CD4-positive, alpha-beta T cell (primary cell): ENCODE results near the gene RAPGEF5. TPM values are rescaled to one million over a fixed set of nuclear protein-coding genes. Genes with fewer than 3 reads are reported as not detected.

Experiments
- ATAC-seq: fragments of 200-7000 bp; cut with Tn5 transposase; one replicate; pipeline ENCODE4 v1.10.0; 2022; ENCODE audit warnings: mild to moderate bottlenecking; ENCODE audit not compliant: poor library complexity
- CTCF ChIA-PET: fragments of 350-600 bp; sonication (Branson Sonifier 250); formaldehyde crosslinking; loops from one replicate; lab custom pipeline; 2021; ENCODE audit warnings: antibody characterized with exemption, inconsistent platforms; lab: Charles Lee
- POLR2A ChIA-PET: fragments of 350-600 bp; sonication (Branson Sonifier 250); formaldehyde crosslinking; loops from one replicate; lab custom pipeline; 2021; ENCODE audit warnings: antibody characterized with exemption, inconsistent platforms; lab: Charles Lee
- DNase-seq, 14 experiments: peaks; one replicate each; pipeline ENCODE4 v3.0.0-alpha.2; 2013 to 2020; ENCODE audit warnings: mixed read lengths in 2 of 14
- H3K27ac ChIP-seq, 2 donors: one replicate each; pipeline versions ENCODE4 v1.5.1 to v1.7.0; 2013; ENCODE audit warnings: low read length in 2 of 2, low read depth in 1 of 2, mild to moderate bottlenecking in 1 of 2
- H3K27me3 ChIP-seq, 2 experiments: 1 replicate in 1 of 2; 2 replicates in 1 of 2; pipeline versions ENCODE4 v1.6.1 to v1.7.0; 2013; ENCODE audit warnings: low read length in 2 of 2, control low read depth in 1 of 2, mild to moderate bottlenecking in 1 of 2, moderate library complexity in 1 of 2; ENCODE audit not compliant: insufficient read depth in 2 of 2, control insufficient read depth in 1 of 2
- H3K36me3 ChIP-seq: one replicate; pipeline ENCODE4 v1.6.1; 2013; ENCODE audit warnings: low read length, control low read depth; ENCODE audit not compliant: insufficient read depth
- H3K4me1 ChIP-seq: one replicate; pipeline ENCODE4 v1.6.1; 2013; ENCODE audit warnings: low read length, control low read depth; ENCODE audit not compliant: insufficient read depth
- H3K4me3 ChIP-seq: one replicate; pipeline ENCODE4 v1.5.1; 2013; ENCODE audit warnings: mild to moderate bottlenecking, low read length, moderate library complexity
- H3K9me3 ChIP-seq, 2 experiments: 1 replicate in 1 of 2; 2 replicates in 1 of 2; pipeline versions ENCODE4 v1.6.1 to v1.7.0; 2013; ENCODE audit warnings: low read length in 2 of 2, mild to moderate bottlenecking in 2 of 2, control low read depth in 1 of 2, moderate library complexity in 1 of 2; ENCODE audit not compliant: control insufficient read depth in 1 of 2, insufficient read depth in 1 of 2
- H3K27ac Mint-ChIP-seq: one replicate; pipeline ENCODE4 v1.8.0; 2020; ENCODE audit warnings: mixed read lengths
- H3K27me3 Mint-ChIP-seq: one replicate; pipeline ENCODE4 v1.8.0; 2021; ENCODE audit warnings: mixed read lengths
- H3K36me3 Mint-ChIP-seq: one replicate; pipeline ENCODE4 v1.8.0; 2021; ENCODE audit warnings: low read depth, mixed read lengths
- H3K4me1 Mint-ChIP-seq: one replicate; pipeline ENCODE4 v1.8.0; 2021; ENCODE audit warnings: low read depth, mixed read lengths
- H3K4me3 Mint-ChIP-seq: one replicate; pipeline ENCODE4 v1.8.0; 2020; ENCODE audit warnings: mild to moderate bottlenecking, mixed read lengths
- H3K9me3 Mint-ChIP-seq: one replicate; pipeline ENCODE4 v1.8.0; 2020; ENCODE audit warnings: mixed read lengths
- intact Hi-C, 2 experiments: fragments of 100-400 bp; cut with DNase I in 1 of 2; cut with micrococcal nuclease in 1 of 2; formaldehyde crosslinking; loops; one replicate each; pipeline versions ENCODE4 v1.15.1 to v1.9.0; 2023 to 2025; cut with DNase I, micrococcal nuclease
- total RNA-seq, 174 experiments: library from RNA in 2 of 174; stranded (reverse) in 2 of 174; gene quantifications; one replicate each; pipeline ENCODE4 v1.2.3 and lab custom pipeline; 2021 to 2026
- TF ChIP-seq, protein P1 (sequence below): fragments of 200-600 bp; IDR thresholded peaks from one replicate; pipeline ENCODE4 v1.8.0; 2022; ENCODE audit warnings: antibody characterized with exemption, mild to moderate bottlenecking

Gene RAPGEF5
- total RNA-seq, 2 experiments from 2014 or later, result 0.17 TPM; not detected in 1

DNA sequence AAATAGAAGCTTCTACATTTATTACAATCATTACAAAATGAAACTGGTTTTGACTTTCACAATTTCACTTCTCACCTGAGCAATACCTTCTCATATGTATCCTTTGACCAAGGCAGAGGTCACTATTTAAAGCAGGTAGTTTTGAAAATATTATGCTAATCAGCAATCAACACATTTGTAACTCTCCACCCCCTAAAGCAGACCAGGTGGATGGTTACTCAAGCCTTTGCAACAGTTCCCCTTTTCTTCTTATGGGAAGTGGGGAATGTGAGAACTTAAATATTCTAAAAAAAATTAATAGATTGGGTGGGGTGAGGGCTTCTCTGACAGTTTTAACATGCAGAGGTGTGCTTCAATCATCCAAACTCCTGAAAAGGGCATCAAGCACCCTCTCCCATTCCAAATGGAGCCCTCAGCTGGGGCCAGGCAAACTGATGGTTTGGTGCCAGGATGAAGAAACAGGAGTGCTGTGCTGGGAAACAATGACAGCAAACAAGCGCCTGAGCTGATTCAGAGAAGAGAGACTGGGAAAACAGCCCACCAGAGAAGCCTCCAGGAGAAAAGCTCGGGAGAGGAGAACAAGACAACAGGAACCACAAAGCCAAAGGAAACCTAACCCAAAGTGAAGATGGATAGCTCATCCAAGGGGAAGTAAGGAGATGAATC is 17.1 kb downstream of the RAPGEF5 start:
- TF ChIP-seq, protein P1, sequence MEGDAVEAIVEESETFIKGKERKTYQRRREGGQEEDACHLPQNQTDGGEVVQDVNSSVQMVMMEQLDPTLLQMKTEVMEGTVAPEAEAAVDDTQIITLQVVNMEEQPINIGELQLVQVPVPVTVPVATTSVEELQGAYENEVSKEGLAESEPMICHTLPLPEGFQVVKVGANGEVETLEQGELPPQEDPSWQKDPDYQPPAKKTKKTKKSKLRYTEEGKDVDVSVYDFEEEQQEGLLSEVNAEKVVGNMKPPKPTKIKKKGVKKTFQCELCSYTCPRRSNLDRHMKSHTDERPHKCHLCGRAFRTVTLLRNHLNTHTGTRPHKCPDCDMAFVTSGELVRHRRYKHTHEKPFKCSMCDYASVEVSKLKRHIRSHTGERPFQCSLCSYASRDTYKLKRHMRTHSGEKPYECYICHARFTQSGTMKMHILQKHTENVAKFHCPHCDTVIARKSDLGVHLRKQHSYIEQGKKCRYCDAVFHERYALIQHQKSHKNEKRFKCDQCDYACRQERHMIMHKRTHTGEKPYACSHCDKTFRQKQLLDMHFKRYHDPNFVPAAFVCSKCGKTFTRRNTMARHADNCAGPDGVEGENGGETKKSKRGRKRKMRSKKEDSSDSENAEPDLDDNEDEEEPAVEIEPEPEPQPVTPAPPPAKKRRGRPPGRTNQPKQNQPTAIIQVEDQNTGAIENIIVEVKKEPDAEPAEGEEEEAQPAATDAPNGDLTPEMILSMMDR, result no peak
- Mint-ChIP-seq H3K4me1 (no peaks in the 10 kb centered on the region), H3K27me3 (no peaks in the 10 kb centered on the region), H3K27ac (no peak overlapping the region), H3K36me3 (no peaks in the 10 kb centered on the region), H3K4me3 (no peak overlapping the region), H3K9me3 (no peaks in the 10 kb centered on the region)
- intact Hi-C loops, result no loop called here
- ChIA-PET CTCF (no interaction called here), POLR2A (no interaction called here)
- H3K36me3 ChIP-seq, result no peaks in the 10 kb centered on the region
- ATAC-seq, result no peak
- no peaks in the 10 kb centered on the region for H3K27me3 ChIP-seq
- H3K4me3 ChIP-seq, result no peak overlapping the region
- H3K9me3 ChIP-seq, result no peaks in the 10 kb centered on the region
- H3K4me1 ChIP-seq, result no peaks in the 10 kb centered on the region
- DNase-seq, result no peak
- no peak overlapping the region for H3K27ac ChIP-seq

DNA sequence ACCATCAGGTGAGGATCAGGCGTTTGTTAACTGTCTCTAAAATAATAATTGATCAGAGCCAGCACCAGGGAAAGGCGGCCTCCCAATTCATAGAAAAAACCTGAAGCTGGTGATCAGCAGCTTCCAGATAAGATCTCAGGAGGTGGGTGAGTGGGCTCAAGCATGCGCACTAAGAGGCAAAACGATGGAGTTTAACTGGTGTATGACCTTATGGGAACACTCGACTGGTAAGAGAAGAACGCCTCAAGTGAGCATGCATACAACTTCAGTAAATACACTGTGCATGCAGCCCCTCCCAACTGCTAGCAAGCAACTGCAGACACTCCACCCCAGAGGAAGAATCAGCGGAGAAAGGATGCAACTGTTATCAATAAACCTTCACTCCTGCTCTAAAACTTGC is 18.1 kb downstream of the RAPGEF5 start:
- Mint-ChIP-seq H3K4me3 (no peak overlapping the region), H3K4me1 (no peaks in the 10 kb centered on the region), H3K9me3 (no peaks in the 10 kb centered on the region), H3K36me3 (no peaks in the 10 kb centered on the region), H3K27me3 (no peaks in the 10 kb centered on the region), H3K27ac (no peak overlapping the region)
- POLR2A ChIA-PET, result no interaction called here
- CTCF ChIA-PET, result no interaction called here
- DNase-seq (no peak), ATAC-seq (no peak)
- Histone ChIP-seq H3K27me3 (no peaks in the 10 kb centered on the region), H3K4me3 (no peak overlapping the region), H3K9me3 (no peaks in the 10 kb centered on the region), H3K36me3 (no peaks in the 10 kb centered on the region), H3K4me1 (no peaks in the 10 kb centered on the region), H3K27ac (no peak overlapping the region)
- TF ChIP-seq, protein P1, result no peak
- intact Hi-C loops, result no loop called here

DNA sequence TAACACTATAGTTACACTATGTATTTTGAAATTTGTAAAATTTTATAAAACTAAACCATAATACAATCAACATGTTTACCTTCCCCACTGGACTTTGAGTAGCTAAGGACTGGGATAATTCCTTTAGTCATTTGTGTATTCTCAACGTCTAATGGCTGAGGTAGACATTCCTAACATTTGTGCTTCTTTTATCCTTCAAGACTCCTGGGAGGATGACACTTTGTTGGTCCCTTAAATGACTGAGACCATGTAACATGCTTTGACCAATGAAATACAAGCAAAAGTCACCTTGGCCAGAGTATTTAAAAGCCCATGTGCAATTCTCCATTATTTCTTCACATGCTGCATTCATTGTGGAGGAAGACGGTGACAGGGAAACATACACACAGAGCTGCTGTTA is 18.5 kb downstream of the RAPGEF5 start:
- Histone ChIP-seq H3K27ac (no peak overlapping the region), H3K27me3 (no peaks in the 10 kb centered on the region), H3K9me3 (no peaks in the 10 kb centered on the region), H3K36me3 (no peaks in the 10 kb centered on the region), H3K4me3 (no peak overlapping the region), H3K4me1 (no peaks in the 10 kb centered on the region)
- no peaks in the 10 kb centered on the region for H3K9me3 Mint-ChIP-seq
- H3K27ac Mint-ChIP-seq, result no peak overlapping the region
- no peaks in the 10 kb centered on the region for H3K27me3 Mint-ChIP-seq
- ChIA-PET CTCF (no interaction called here), POLR2A (no interaction called here)
- intact Hi-C loops, result no loop called here
- no peaks in the 10 kb centered on the region for H3K4me1 Mint-ChIP-seq
- DNase-seq, result no peak
- ATAC-seq, result no peak
- no peaks in the 10 kb centered on the region for H3K36me3 Mint-ChIP-seq
- TF ChIP-seq, protein P1, result no peak
- no peak overlapping the region for H3K4me3 Mint-ChIP-seq
